Gastrocnemius medialis (tissue), 4 donors: ENCODE measurements around the gene GALNT7.

Experiments
- CTCF ChIP-seq, 5 experiments: fragments of 450-650 bp in 3 of 5; fragments of 200-600 bp in 2 of 5; sonication (generic) in 2 of 5; IDR thresholded peaks in 4 of 5; conservative IDR thresholded peaks in 1 of 5; 1 replicate in 4 of 5; 2 replicates in 1 of 5; pipeline ENCODE4 v1.5.1; 2016 to 2019; ENCODE audit warnings: antibody characterized with exemption in 5 of 5, mild to moderate bottlenecking in 3 of 5, moderate library complexity in 3 of 5
- POLR2A ChIP-seq, 2 donors: fragments of 450-650 bp; IDR thresholded peaks; one replicate each; pipeline ENCODE4 v1.6.1; 2017; ENCODE audit warnings: antibody characterized with exemption in 2 of 2, mild to moderate bottlenecking in 2 of 2, moderate library complexity in 2 of 2

GRCh38 chr4:173314715-173315114 is 146.1 kb downstream of the GALNT7 start:
- TF ChIP-seq CTCF (IDR thresholded peaks at IDR 0.05 in 4 of 5, conservative IDR thresholded peaks at IDR 0.05 in 1 of 5) = no peak
- TF ChIP-seq POLR2A (IDR thresholded peaks at IDR 0.05) = no peak
